AG08396 (cell line): ENCODE results near the gene TMEM19.
A peak's percentile ranks its signal among the peaks of the same experiment; 100 is the strongest.

ENCODE experiments used
- DNase-seq: peaks from one replicate; pipeline ENCODE4 v3.0.0; 2012; ENCODE audit warnings: low spot score, mixed read lengths

Gene TMEM19

DNA sequence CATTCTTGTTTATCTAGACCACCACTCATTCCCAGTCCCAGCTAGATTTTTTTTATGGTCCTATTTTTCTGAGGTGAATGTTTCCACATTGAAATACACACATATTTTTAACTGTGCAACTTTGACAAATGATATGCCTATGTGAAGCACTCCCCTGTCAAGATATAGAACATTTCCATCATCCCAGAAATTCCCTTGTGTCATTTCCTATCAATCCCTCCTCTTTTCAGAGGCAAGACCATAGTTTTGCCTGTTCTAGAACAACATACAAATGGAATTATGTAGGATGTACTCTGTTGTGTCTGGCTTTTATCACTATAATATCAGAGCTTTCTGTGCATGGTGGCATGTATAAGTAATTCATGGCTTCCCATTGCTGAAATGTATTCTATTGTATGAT lies 32.7 kb downstream of the TMEM19 start:
- no peak for DNase-seq

- no peak for DNase-seq
Measured at GRCh38 chr12:71719647-71720370, 33.9 kb downstream of the TMEM19 start.

GRCh38 chr12:71721783-71722505 lies 36.1 kb downstream of the TMEM19 start:
- DNase-seq: no peak

- DNase-seq: no peak
Measured at GRCh38 chr12:71725011-71725410, 39.1 kb downstream of the TMEM19 start.

DNA sequence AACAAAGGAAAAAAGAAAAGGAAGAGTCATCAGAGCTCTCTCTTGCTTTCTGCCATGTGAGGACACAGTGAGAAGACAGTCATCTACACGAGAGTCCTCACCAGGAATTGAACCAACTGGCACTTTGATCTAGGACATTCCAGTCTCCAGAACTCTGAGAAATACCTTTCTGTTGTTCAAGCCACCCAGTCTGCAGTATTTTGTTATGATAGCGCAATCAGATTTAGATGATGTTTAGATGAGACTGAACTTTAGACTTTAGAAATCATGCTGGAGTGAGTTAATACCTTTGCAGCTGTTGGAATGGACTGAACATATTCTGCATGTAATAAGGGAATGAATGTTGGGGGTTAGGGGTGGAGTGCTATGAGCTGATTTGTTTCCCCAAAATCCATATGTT lies 40.7 kb downstream of the TMEM19 start:
- DNase-seq: no peak

GRCh38 chr12:71727958-71728357 lies 42.1 kb downstream of the TMEM19 start:
- no peak for DNase-seq

- DNase-seq: no peak
Measured at GRCh38 chr12:71730936-71731335, 45.1 kb downstream of the TMEM19 start.

- no peak for DNase-seq
Measured at GRCh38 chr12:71731439-71732356, 45.8 kb downstream of the TMEM19 start.

- DNase-seq: no peak
Measured at GRCh38 chr12:71732357-71732712, 46.5 kb downstream of the TMEM19 start.

DNA sequence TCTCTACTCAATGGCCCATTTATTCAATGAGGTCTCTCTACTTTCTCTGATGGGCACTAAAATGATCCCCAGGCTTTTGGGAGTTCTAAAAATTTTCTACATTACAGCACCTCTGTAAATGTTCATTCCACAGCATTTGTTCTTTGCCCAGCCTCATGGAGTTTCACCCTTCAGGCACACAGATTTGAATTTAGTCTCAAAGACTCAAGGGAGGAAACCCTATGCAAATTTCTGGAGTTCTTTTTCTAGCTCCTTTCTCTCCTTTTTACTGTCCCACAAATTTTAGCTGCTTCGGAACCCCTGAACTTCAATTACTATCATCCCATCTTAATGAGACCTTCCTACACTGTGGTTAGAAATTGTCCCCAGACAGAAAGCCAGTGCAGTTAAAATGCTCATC lies 51.3 kb downstream of the TMEM19 start:
- no peak for DNase-seq

DNA sequence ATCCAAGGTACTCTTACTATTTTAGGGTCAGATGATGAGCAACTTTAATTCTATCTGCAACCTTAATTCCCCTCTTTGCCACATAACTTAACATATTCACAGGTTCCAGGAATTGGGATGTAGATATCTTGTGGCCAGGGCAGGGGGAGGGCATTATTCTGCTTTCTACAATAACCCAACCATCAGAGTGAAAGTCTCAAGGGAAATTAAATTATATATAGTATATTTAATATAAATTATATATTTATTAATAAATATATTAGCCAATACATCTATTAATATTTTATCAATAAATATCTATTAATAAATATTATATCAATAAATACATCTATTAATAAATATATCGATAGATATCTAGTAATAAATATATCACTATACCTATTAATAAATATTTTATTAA lies 57.1 kb downstream of the TMEM19 start:
- no peak for DNase-seq

GRCh38 chr12:71744522-71745300 lies 58.8 kb downstream of the TMEM19 start:
- no peak for DNase-seq

DNA sequence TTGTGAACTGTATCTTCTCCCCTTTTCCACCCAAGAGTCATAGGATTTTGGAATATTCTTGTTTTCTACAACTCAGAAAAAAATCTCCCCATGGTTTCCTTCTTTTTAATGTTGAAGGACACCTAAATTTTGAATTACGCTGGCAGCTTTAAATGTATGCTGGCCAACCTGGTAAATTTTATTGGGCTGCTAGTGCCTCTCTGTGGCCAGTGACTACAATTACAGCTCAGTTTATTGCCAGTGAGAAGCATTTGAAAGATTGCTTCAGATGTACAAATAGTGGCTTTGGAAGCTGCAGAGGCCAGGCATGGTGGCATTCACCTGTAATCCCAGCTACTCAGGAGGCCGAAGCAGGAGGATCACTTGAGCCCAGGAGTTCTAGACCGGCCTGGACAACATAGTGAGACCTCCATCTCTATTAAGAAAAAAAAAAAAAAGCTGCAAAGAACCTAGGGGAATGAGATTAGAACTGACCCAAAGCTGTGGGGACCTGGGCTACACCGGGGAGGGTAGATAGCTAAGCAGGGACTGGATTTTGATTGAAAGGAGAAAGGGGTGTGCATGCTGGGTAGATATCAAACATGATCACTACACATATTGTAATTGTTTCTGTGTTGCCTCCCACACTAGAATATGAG lies 61.2 kb downstream of the TMEM19 start:
- peak; percentile 41 for DNase-seq

GRCh38 chr12:71748081-71748850 lies 62.4 kb downstream of the TMEM19 start:
- DNase-seq: no peak

GRCh38 chr12:71749666-71750065 lies 63.8 kb downstream of the TMEM19 start:
- no peak for DNase-seq

DNA sequence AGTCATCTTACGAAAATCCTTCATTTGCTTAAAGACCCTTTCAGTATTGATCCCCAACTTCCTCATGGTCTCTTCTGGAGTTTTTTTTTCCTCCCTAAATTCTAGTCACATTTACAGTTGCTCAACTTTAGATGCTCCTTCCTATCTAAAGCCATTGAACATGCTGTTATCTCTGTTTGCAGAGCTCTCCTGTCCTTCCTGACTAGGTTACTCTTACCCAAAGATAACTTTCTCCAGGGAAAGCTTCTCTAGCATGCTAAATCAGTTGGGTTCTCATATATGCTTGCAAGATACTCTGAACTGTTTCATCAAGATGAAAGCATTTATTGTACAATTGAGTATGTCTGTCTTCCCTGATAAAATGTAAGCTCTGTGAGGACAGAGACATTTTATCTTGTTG lies 67.0 kb downstream of the TMEM19 start:
- DNase-seq: no peak
